Measurements from ENCODE around the gene DNAL1.

The DNAL1 gene

GRCh38 chr14:73736842-73737241, 92.1 kb downstream of the DNAL1 start:
- in situ Hi-C loops (cut with HindIII; ENCODE audit: low pct_ligation_motif_present, low pct_unique_long_range_greater_than_20kb, low sequenced_read_pairs): no loop called here

GRCh38 chr14:73738518-73739173, 93.9 kb downstream of the DNAL1 start:
- in situ Hi-C loops (cut with HindIII; ENCODE audit: low pct_ligation_motif_present, low pct_unique_long_range_greater_than_20kb, low sequenced_read_pairs): no loop called here
- DNase-seq: no peak

More at GRCh38 chr14:73736842-73737241, 92.1 kb downstream of the DNAL1 start:
- no peak for DNase-seq

GRCh38 chr14:73739174-73739898, 94.5 kb downstream of the DNAL1 start:
- no peak for DNase-seq
- in situ Hi-C loops (cut with HindIII; ENCODE audit: low pct_ligation_motif_present, low pct_unique_long_range_greater_than_20kb, low sequenced_read_pairs): no loop called here

GRCh38 chr14:73739899-73740617, 95.3 kb downstream of the DNAL1 start:
- in situ Hi-C loops (cut with HindIII; ENCODE audit: low pct_ligation_motif_present, low pct_unique_long_range_greater_than_20kb, low sequenced_read_pairs): no loop called here
- no peak for DNase-seq

- in situ Hi-C loops (cut with HindIII; ENCODE audit: low pct_ligation_motif_present, low pct_unique_long_range_greater_than_20kb, low sequenced_read_pairs): no loop called here
- no peak for DNase-seq
Measured at GRCh38 chr14:73740618-73741326, 96.0 kb downstream of the DNAL1 start.

GRCh38 chr14:73741386-73741875, 96.6 kb downstream of the DNAL1 start:
- in situ Hi-C loops (cut with HindIII; ENCODE audit: low pct_ligation_motif_present, low pct_unique_long_range_greater_than_20kb, low sequenced_read_pairs): no loop called here
- DNase-seq: peak; percentile 71

GRCh38 chr14:73741876-73742519, 97.2 kb downstream of the DNAL1 start:
- no peak for DNase-seq
- in situ Hi-C loops (cut with HindIII; ENCODE audit: low pct_ligation_motif_present, low pct_unique_long_range_greater_than_20kb, low sequenced_read_pairs): no loop called here

- in situ Hi-C loops (cut with HindIII; ENCODE audit: low pct_ligation_motif_present, low pct_unique_long_range_greater_than_20kb, low sequenced_read_pairs): no loop called here
- no peak for DNase-seq
Measured at GRCh38 chr14:73742520-73743238, 97.9 kb downstream of the DNAL1 start.

- in situ Hi-C loops (cut with HindIII; ENCODE audit: low pct_ligation_motif_present, low pct_unique_long_range_greater_than_20kb, low sequenced_read_pairs): no loop called here
- no peak for DNase-seq
Measured at GRCh38 chr14:73743431-73743931, 98.7 kb downstream of the DNAL1 start.

- in situ Hi-C loops (cut with HindIII; ENCODE audit: low pct_ligation_motif_present, low pct_unique_long_range_greater_than_20kb, low sequenced_read_pairs): no loop called here
Measured at GRCh38 chr14:73744175-73744867, 99.5 kb downstream of the DNAL1 start.

GRCh38 chr14:73744874-73745529, 100.2 kb downstream of the DNAL1 start:
- no peak for DNase-seq
- in situ Hi-C loops (cut with HindIII; ENCODE audit: low pct_ligation_motif_present, low pct_unique_long_range_greater_than_20kb, low sequenced_read_pairs): no loop called here

More at GRCh38 chr14:73744175-73744867, 99.5 kb downstream of the DNAL1 start:
- DNase-seq: no peak

GRCh38 chr14:73745571-73746519, 101.1 kb downstream of the DNAL1 start:
- DNase-seq: no peak
- in situ Hi-C loops (cut with HindIII; ENCODE audit: low pct_ligation_motif_present, low pct_unique_long_range_greater_than_20kb, low sequenced_read_pairs): no loop called here

GRCh38 chr14:73746520-73747378, 102.0 kb downstream of the DNAL1 start:
- no peak for DNase-seq
- in situ Hi-C loops (cut with HindIII; ENCODE audit: low pct_ligation_motif_present, low pct_unique_long_range_greater_than_20kb, low sequenced_read_pairs): no loop called here

GRCh38 chr14:73747379-73748211, 102.8 kb downstream of the DNAL1 start:
- DNase-seq: no peak
- in situ Hi-C loops (cut with HindIII; ENCODE audit: low pct_ligation_motif_present, low pct_unique_long_range_greater_than_20kb, low sequenced_read_pairs): no loop called here

Measured in ACHN (cell line).